ENCODE data around the gene MRPS16. TPM values are rescaled to one million over a fixed set of nuclear protein-coding genes. Genes with fewer than 3 reads are reported as not detected.

MRPS16 gene
- total RNA-seq, 1 donor from 2014 or later, result 63.3 TPM

DNA sequence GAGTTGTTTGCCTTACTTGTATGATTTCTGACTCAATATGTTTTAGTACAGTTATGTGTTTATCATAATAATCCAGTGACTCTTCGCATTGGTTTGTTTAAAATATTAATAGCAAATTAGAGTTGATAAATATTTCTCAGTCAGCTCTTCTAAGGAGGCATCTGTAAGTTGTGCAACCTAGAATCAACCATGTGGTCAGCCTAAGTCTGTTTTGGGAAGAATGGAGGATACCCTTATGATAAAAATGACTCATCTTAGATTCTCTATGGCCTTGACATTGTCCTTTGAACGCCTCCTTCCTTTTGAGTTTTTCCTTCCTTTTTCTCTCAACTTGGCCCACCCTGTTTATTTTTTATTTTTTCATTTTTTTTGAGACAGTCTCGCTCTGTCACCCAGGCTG, 24.2 kb downstream of the MRPS16 start:
- Mint-ChIP-seq H3K27me3 (ENCODE audit: low read depth) (no peaks in the 10 kb centered on the region), H3K36me3 (ENCODE audit: low read depth) (peaks cover 15% of the 10 kb centered on the region), H3K4me1 (ENCODE audit: low read depth) (no peaks in the 10 kb centered on the region), H3K4me3 (ENCODE audit: unreplicated experiment) (no peak overlapping the region), H3K9me3 (ENCODE audit: low read depth) (no peaks in the 10 kb centered on the region), H3K27ac (ENCODE audit: unreplicated experiment) (no peak overlapping the region)
- no peak for DNase-seq (ENCODE audit: low spot score)
- TF ChIP-seq, protein P1, sequence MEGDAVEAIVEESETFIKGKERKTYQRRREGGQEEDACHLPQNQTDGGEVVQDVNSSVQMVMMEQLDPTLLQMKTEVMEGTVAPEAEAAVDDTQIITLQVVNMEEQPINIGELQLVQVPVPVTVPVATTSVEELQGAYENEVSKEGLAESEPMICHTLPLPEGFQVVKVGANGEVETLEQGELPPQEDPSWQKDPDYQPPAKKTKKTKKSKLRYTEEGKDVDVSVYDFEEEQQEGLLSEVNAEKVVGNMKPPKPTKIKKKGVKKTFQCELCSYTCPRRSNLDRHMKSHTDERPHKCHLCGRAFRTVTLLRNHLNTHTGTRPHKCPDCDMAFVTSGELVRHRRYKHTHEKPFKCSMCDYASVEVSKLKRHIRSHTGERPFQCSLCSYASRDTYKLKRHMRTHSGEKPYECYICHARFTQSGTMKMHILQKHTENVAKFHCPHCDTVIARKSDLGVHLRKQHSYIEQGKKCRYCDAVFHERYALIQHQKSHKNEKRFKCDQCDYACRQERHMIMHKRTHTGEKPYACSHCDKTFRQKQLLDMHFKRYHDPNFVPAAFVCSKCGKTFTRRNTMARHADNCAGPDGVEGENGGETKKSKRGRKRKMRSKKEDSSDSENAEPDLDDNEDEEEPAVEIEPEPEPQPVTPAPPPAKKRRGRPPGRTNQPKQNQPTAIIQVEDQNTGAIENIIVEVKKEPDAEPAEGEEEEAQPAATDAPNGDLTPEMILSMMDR (IDR thresholded peaks at IDR 0.05), result no peak

DNA sequence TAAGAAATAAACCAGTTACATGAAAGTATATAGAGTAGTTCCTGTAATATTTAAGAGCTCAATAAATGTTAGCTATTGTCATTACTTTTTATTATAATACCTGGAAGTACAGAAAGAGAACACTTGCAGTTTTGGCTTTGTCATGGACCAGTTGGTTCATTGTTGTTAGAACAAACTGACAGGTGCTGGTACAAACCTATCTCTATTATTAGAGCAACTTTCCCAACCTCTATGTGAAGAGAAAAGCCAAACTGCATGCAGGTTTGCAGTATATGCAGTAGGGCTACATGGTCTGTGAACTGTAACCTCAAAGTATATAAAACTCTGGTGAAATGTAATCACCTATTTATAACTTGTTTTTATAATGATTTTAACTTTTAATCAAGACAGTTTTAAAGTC, 25.8 kb downstream of the MRPS16 start:
- peaks cover 11% of the 10 kb centered on the region for H3K36me3 Mint-ChIP-seq (ENCODE audit: low read depth)
- no peaks in the 10 kb centered on the region for H3K27me3 Mint-ChIP-seq (ENCODE audit: low read depth)

DNA sequence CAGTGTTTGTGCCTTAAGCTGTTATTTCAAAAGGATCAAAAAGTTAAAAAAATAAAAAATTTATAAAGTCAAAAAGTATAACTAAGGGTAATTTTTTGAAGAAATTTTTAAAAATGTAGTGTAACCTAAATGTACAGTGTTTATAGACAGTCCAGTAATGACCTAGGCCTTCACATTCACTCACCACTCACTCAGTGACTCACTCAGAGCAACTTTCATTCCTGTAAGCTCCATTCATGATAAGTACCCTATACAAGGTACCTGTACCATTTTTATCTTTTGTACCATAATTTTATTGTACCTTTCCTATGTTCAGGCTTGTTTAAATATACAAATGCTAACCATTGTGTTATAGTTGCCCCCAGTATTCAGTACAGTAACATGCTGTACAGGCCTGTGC, 26.9 kb downstream of the MRPS16 start:
- Mint-ChIP-seq H3K9me3 (ENCODE audit: low read depth) (no peaks in the 10 kb centered on the region), H3K4me3 (ENCODE audit: unreplicated experiment) (no peak overlapping the region), H3K4me1 (ENCODE audit: low read depth) (peaks cover 4% of the 10 kb centered on the region), H3K36me3 (ENCODE audit: low read depth) (peaks cover 8% of the 10 kb centered on the region), H3K27me3 (ENCODE audit: low read depth) (no peaks in the 10 kb centered on the region), H3K27ac (ENCODE audit: unreplicated experiment) (no peak overlapping the region)
- TF ChIP-seq, protein P1 (IDR thresholded peaks at IDR 0.05), result no peak
- DNase-seq (ENCODE audit: low spot score), result no peak

More for the DNA sequence above, 25.8 kb downstream of the MRPS16 start:
- TF ChIP-seq, protein P1 (IDR thresholded peaks at IDR 0.05), result no peak
- H3K9me3 Mint-ChIP-seq (ENCODE audit: low read depth), result no peaks in the 10 kb centered on the region
- no peak overlapping the region for H3K27ac Mint-ChIP-seq (ENCODE audit: unreplicated experiment)
- no peak for DNase-seq (ENCODE audit: low spot score)
- no peak overlapping the region for H3K4me3 Mint-ChIP-seq (ENCODE audit: unreplicated experiment)
- no peaks in the 10 kb centered on the region for H3K4me1 Mint-ChIP-seq (ENCODE audit: low read depth)

DNA sequence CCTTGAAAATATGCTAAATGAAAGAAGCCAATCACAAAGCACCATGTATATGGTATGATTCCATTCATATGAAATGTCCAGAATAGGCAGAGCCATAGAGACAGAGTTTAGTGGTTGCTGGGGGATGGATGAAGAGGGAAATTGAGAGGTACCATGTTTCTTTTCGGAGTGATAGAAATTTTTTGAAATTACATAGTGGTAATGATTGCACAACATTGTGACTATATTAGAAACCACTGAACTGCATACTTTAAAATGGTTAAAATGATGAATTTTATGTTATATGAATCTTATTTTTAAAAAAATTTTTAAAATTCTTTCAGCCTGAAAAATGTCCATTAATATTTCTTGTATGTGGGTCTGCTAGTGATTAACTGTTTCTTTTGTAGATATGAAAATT, 31.5 kb downstream of the MRPS16 start:
- TF ChIP-seq, protein P1 (IDR thresholded peaks at IDR 0.05), result no peak
- no peak for DNase-seq (ENCODE audit: low spot score)
- Mint-ChIP-seq H3K27me3 (ENCODE audit: low read depth) (no peaks in the 10 kb centered on the region), H3K9me3 (ENCODE audit: low read depth) (peaks cover 1% of the 10 kb centered on the region), H3K4me1 (ENCODE audit: low read depth) (peaks cover 7% of the 10 kb centered on the region), H3K27ac (ENCODE audit: unreplicated experiment) (no peak overlapping the region), H3K4me3 (ENCODE audit: unreplicated experiment) (no peak overlapping the region), H3K36me3 (ENCODE audit: low read depth) (peaks cover 18% of the 10 kb centered on the region)

DNA sequence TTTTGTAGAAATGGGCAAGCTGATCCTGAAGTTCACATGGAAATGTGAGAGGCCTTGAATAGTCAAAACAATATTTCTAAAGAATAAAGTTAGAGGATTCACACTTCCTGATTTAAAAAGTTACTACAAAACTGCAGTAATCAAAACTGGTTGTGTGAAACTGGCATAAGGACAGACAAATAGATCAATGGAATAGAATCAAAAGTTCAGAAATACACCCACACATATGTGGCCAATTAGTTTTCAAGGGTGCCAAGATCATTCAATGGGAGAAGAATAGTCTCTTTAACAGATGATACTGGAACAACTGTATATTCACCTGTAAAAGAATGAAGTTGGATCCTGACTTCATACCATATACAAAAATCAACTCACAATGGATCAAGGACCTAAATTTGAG, 33.1 kb downstream of the MRPS16 start:
- Mint-ChIP-seq H3K4me3 (ENCODE audit: unreplicated experiment) (no peak overlapping the region), H3K27ac (ENCODE audit: unreplicated experiment) (no peak overlapping the region), H3K36me3 (ENCODE audit: low read depth) (peaks cover 24% of the 10 kb centered on the region), H3K4me1 (ENCODE audit: low read depth) (peaks cover 10% of the 10 kb centered on the region), H3K27me3 (ENCODE audit: low read depth) (no peaks in the 10 kb centered on the region), H3K9me3 (ENCODE audit: low read depth) (peaks cover 4% of the 10 kb centered on the region)
- TF ChIP-seq, protein P1 (IDR thresholded peaks at IDR 0.05), result no peak
- no peak for DNase-seq (ENCODE audit: low spot score)
